ENCODE data around the gene HTR4. TPM values are rescaled to one million over a fixed set of nuclear protein-coding genes. Genes with fewer than 3 reads are reported as not detected.

Gene HTR4
- total and polyA plus RNA-seq, 4 donors: 0.17 to 0.18 TPM; not detected in 2

DNA sequence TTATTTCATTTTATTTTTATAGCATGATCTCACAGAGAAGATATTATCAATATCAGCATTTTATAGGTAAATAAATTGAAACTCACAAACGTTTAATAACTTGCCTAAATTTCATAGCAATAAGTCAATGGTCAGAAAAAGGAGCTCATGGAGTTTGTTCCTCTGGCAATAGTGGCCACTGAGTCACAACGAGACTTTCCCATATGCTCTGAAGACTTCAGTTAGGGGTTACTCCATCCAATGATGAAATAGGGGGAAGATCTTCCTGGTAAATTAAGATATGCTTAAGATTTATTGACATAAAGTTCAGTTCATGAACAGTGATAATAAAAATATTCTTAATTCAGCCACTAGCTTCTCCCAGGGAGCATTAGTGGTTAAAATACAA is 43.5 kb upstream of the HTR4 start:
- Histone ChIP-seq H3K9me3 (ENCODE audit: control insufficient read depth in 4 of 4, insufficient read depth in 3 of 4, low read length in 3 of 4) (peaks cover 0 to 8% (median 1%) of the 10 kb centered on the region in 4 donors), H3K4me3 (no peak overlapping the region), H3K4me1 (ENCODE audit: control insufficient read depth in 5 of 5, insufficient read depth in 5 of 5, low read length in 5 of 5) (peaks cover 0 to 31% (median 14%) of the 10 kb centered on the region in 5 donors), H3K27me3 (ENCODE audit: control insufficient read depth in 3 of 3, insufficient read depth in 3 of 3, low read length in 2 of 3) (no peaks in the 10 kb centered on the region), H3K9ac (ENCODE audit: insufficient read depth in 1 of 2, low read length in 2 of 2) (no peak overlapping the region), H3K27ac (ENCODE audit: low read depth in 1 of 2, low read length in 1 of 2) (no peak overlapping the region), H3K36me3 (ENCODE audit: control insufficient read depth in 4 of 4, insufficient read depth in 4 of 4, low read length in 4 of 4) (no peaks in the 10 kb centered on the region)
- TF ChIP-seq, protein P1, sequence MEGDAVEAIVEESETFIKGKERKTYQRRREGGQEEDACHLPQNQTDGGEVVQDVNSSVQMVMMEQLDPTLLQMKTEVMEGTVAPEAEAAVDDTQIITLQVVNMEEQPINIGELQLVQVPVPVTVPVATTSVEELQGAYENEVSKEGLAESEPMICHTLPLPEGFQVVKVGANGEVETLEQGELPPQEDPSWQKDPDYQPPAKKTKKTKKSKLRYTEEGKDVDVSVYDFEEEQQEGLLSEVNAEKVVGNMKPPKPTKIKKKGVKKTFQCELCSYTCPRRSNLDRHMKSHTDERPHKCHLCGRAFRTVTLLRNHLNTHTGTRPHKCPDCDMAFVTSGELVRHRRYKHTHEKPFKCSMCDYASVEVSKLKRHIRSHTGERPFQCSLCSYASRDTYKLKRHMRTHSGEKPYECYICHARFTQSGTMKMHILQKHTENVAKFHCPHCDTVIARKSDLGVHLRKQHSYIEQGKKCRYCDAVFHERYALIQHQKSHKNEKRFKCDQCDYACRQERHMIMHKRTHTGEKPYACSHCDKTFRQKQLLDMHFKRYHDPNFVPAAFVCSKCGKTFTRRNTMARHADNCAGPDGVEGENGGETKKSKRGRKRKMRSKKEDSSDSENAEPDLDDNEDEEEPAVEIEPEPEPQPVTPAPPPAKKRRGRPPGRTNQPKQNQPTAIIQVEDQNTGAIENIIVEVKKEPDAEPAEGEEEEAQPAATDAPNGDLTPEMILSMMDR (IDR thresholded peaks at IDR 0.05; ENCODE audit: control extremely low read depth, extremely low read depth): no peak
- ATAC-seq (ENCODE audit: insufficient read depth, low FRiP score) (no peak), DNase-seq (no peak)
- WGBS, 2 donors: 71 to 76% methylated on average over 2 of the region's 2 CpGs

DNA sequence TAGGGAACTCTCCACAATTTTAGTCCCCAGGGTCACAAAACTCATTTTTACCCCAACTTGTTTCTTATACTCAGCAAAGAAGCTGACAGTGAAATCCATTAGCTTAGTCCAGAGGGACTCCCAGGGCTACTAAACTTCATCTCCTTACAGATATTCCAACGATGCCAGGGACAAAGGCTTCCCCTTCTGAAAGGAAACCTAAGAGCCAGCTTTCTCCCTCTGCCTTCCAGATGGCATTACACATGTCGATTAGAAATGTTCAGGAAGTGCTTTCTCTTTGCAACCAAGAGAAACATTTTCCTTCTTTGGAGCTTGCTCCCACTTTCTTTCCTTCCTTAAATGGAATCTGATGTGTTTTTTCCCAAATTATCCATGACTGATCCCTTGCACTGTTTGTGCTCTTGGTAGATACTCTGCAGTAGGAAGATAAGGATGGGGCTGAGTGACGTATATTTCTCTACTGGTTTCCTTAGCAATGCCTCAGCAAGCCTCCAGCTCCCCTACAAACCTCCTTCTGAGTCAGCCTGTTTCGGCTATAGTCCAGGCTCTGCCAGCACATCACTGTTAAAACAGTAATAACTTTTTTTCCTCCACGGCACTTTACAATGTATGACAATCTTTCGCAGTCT is 43.0 kb upstream of the HTR4 start:
- peak; percentile 62 for ATAC-seq (ENCODE audit: insufficient read depth, low FRiP score)
- H3K4me1 ChIP-seq (ENCODE audit: control insufficient read depth in 5 of 5, insufficient read depth in 5 of 5, low read length in 5 of 5): peaks cover 0 to 31% (median 14%) of the 10 kb centered on the region in 5 donors
- TF ChIP-seq, protein P1 (IDR thresholded peaks at IDR 0.05; ENCODE audit: control extremely low read depth, extremely low read depth): no peak
- peaks cover 0 to 6% (median 1%) of the 10 kb centered on the region in 4 donors for H3K9me3 ChIP-seq (ENCODE audit: control insufficient read depth in 4 of 4, insufficient read depth in 3 of 4, low read length in 3 of 4)
- H3K27ac ChIP-seq (ENCODE audit: low read depth in 1 of 2, low read length in 1 of 2): no peak overlapping the region
- no peaks in the 10 kb centered on the region for H3K36me3 ChIP-seq (ENCODE audit: control insufficient read depth in 4 of 4, insufficient read depth in 4 of 4, low read length in 4 of 4)
- DNase-seq: peak in 2 of 3 donors; percentile 50 to 52
- H3K27me3 ChIP-seq (ENCODE audit: control insufficient read depth in 3 of 3, insufficient read depth in 3 of 3, low read length in 2 of 3): no peaks in the 10 kb centered on the region
- H3K9ac ChIP-seq (ENCODE audit: insufficient read depth in 1 of 2, low read length in 2 of 2): no peak overlapping the region
- WGBS, 2 donors: 68 to 74% methylated on average over 6 of the region's 6 CpGs
- H3K4me3 ChIP-seq: no peak overlapping the region

DNA sequence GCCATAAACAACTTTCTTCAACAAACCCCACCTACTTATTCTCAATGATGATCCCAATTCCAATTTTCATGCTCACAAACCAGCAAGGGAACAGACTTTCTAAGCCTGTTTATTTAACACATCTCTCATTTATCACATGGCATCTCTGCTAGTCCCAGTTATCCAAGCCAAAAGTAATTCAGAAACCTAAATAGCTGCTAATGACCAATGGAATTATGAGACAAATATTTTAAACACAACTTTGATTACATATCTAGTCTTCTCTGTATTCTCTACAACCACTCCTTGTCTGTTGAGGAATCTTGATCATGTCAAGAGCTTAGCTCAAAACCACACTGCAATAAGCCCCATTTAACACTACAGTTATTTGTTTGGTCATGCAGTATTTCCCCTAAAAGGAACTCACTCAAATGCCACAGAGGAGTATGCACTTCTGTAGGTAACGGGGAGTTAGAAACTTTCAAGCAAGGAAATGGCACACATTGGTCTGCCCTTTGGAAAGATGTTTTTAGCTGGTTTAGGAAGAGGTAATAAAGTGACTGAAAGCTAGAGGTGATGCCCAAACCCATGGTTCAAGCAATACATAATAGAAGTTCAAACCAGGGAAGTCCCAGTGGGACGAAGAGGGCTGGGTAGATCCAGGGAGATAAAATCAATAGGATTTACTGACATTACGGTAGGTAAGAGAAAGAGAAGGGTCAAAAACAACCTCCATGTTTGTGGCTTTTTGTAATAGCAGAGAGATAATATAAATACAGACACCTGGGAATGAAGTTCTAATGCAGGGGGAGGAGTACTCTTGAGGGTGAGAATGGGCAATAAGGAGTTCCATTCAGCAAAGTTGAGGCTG is 42.1 kb upstream of the HTR4 start:
- WGBS, 2 donors: 88 to 93% methylated on average over 3 of the region's 3 CpGs
- Histone ChIP-seq H3K9me3 (ENCODE audit: control insufficient read depth in 4 of 4, insufficient read depth in 3 of 4, low read length in 3 of 4) (peaks cover 0 to under 1% (median 0%) of the 10 kb centered on the region in 4 donors), H3K4me1 (ENCODE audit: control insufficient read depth in 5 of 5, insufficient read depth in 5 of 5, low read length in 5 of 5) (peaks cover 0 to 31% (median 14%) of the 10 kb centered on the region in 5 donors), H3K27ac (ENCODE audit: low read depth in 1 of 2, low read length in 1 of 2) (no peak overlapping the region), H3K9ac (ENCODE audit: insufficient read depth in 1 of 2, low read length in 2 of 2) (no peak overlapping the region), H3K36me3 (ENCODE audit: control insufficient read depth in 4 of 4, insufficient read depth in 4 of 4, low read length in 4 of 4) (peaks cover 0 to 2% (median 0%) of the 10 kb centered on the region in 4 donors), H3K4me3 (no peak overlapping the region), H3K27me3 (ENCODE audit: control insufficient read depth in 3 of 3, insufficient read depth in 3 of 3, low read length in 2 of 3) (no peaks in the 10 kb centered on the region)
- ATAC-seq (ENCODE audit: insufficient read depth, low FRiP score) (no peak), DNase-seq (peak in 2 of 3 donors; percentile 87 to 89)
- TF ChIP-seq, protein P1 (IDR thresholded peaks at IDR 0.05; ENCODE audit: control extremely low read depth, extremely low read depth): no peak
